Esophagus muscularis mucosa (tissue), 4 donors: ENCODE data around the gene DRC7. TPM values are rescaled to one million over a fixed set of nuclear protein-coding genes. Genes with fewer than 3 reads are reported as not detected.

Experiments used
- DNase-seq: peaks from one replicate; pipeline ENCODE4 v3.0.0-alpha.2; 2017; ENCODE audit errors: extremely low spot score
- H3K27ac ChIP-seq, 4 donors: fragments of 200-600 bp; sonication (generic); replicated peaks in 1 of 4; 1 replicate in 3 of 4; 2 replicates in 1 of 4; pipeline ENCODE4 v1.5.1; 2016 to 2019; ENCODE audit warnings: mild to moderate bottlenecking in 1 of 4
- H3K27me3 ChIP-seq, 4 donors: fragments of 200-600 bp; sonication (generic); one replicate each; pipeline versions ENCODE4 v1.5.1 to v1.6.0; 2016 to 2019
- H3K36me3 ChIP-seq, 4 donors: fragments of 200-600 bp; sonication (generic); one replicate each; pipeline ENCODE4 v1.5.1; 2016 to 2019
- H3K4me1 ChIP-seq, 4 donors: fragments of 200-600 bp; sonication (generic); one replicate each; pipeline ENCODE4 v1.5.1; 2016 to 2019
- H3K4me3 ChIP-seq, 4 donors: fragments of 200-600 bp; sonication (generic); 1 replicate in 2 of 4; 2 replicates in 2 of 4; pipeline ENCODE4 v1.5.1; 2016 to 2019; ENCODE audit warnings: mild to moderate bottlenecking in 4 of 4, moderate library complexity in 1 of 4
- H3K9me3 ChIP-seq, 4 donors: fragments of 200-600 bp; sonication (generic); 1 replicate in 3 of 4; 2 replicates in 1 of 4; pipeline ENCODE4 v1.5.1; 2016 to 2019
- CTCF ChIP-seq, 3 experiments: fragments of 200-600 bp in 2 of 3; fragments of 450-650 bp in 1 of 3; sonication (generic) in 2 of 3; IDR thresholded peaks; one replicate each; pipeline ENCODE4 v1.5.1; 2017 to 2019; ENCODE audit warnings: antibody characterized with exemption in 3 of 3, mild to moderate bottlenecking in 2 of 3, moderate library complexity in 1 of 3
- EP300 ChIP-seq: sonication (generic); formaldehyde crosslinking; IDR thresholded peaks from one replicate; pipeline ENCODE4 v1.6.1; 2017; ENCODE audit warnings: antibody characterized with exemption
- POLR2A ChIP-seq: fragments of 450-650 bp; IDR thresholded peaks from one replicate; pipeline ENCODE4 v1.6.1; 2017; ENCODE audit warnings: antibody characterized with exemption, moderate library complexity, mild to moderate bottlenecking, low read depth
- POLR2AphosphoS5 ChIP-seq, 2 donors: sonication (generic); formaldehyde crosslinking; IDR thresholded peaks; one replicate each; pipeline ENCODE4 v1.6.1; 2017; ENCODE audit warnings: antibody characterized with exemption in 2 of 2
- WGBS: methylation state at CpG from one replicate; pipeline ENCODE4 v1.1.5; 2018; 5-methylcytosine and 5-hydroxymethylcytosine counted together
- intact Hi-C: fragments of 100-400 bp; cut with DNase I; formaldehyde crosslinking; loops from one replicate; pipeline ENCODE4 v1.15.1; 2023
- total RNA-seq, 4 donors: library from RNA; depleted of rRNA; stranded (reverse); fragments of >200 nt; gene quantifications; one replicate each; pipeline versions ENCODE4 v1.1.0 to v1.2.1, GENCODE V29; 2016

Gene DRC7
- total RNA-seq, 4 donors from 2014 or later: under 0.01 to 0.17 TPM; not detected in 2

GRCh38 chr16:57749856-57750452, 55.3 kb downstream of the DRC7 start:
- Histone ChIP-seq H3K4me1 (no peaks in the 10 kb centered on the region), H3K9me3 (no peaks in the 10 kb centered on the region), H3K27me3 (no peaks in the 10 kb centered on the region), H3K4me3 (no peak overlapping the region), H3K27ac (no peak overlapping the region), H3K36me3 (peaks cover 4 to 73% (median 59%) of the 10 kb centered on the region in 4 donors)
- 98% methylated on average over 5 of the region's 5 CpGs for WGBS
- intact Hi-C loops: no loop called here
- no peak for TF ChIP-seq POLR2AphosphoS5 (IDR thresholded peaks at IDR 0.05)
- no peak for TF ChIP-seq CTCF (IDR thresholded peaks at IDR 0.05)
- no peak for TF ChIP-seq EP300
- no peak for TF ChIP-seq POLR2A
- DNase-seq: no peak

- Histone ChIP-seq H3K27me3 (no peaks in the 10 kb centered on the region), H3K36me3 (peaks cover 4 to 82% (median 66%) of the 10 kb centered on the region in 4 donors)
- no peak for TF ChIP-seq CTCF (IDR thresholded peaks at IDR 0.05)
- no peak for TF ChIP-seq EP300
- TF ChIP-seq POLR2AphosphoS5 (IDR thresholded peaks at IDR 0.05): no peak
- TF ChIP-seq POLR2A: no peak
Measured at GRCh38 chr16:57750796-57751538, 56.4 kb downstream of the DRC7 start.

GRCh38 chr16:57751539-57752202, 57.1 kb downstream of the DRC7 start:
- H3K36me3 ChIP-seq: peaks cover 4 to 83% (median 73%) of the 10 kb centered on the region in 4 donors
- intact Hi-C loops: no loop called here
- no peak overlapping the region for H3K27ac ChIP-seq
- no peaks in the 10 kb centered on the region for H3K9me3 ChIP-seq
- TF ChIP-seq EP300 (no peak), CTCF (IDR thresholded peaks at IDR 0.05) (no peak), POLR2AphosphoS5 (IDR thresholded peaks at IDR 0.05) (no peak)
- WGBS: 79% methylated on average over 13 of the region's 26 CpGs
- H3K4me3 ChIP-seq: no peak overlapping the region
- no peaks in the 10 kb centered on the region for H3K27me3 ChIP-seq
- no peaks in the 10 kb centered on the region for H3K4me1 ChIP-seq
- no peak for DNase-seq

More at GRCh38 chr16:57750796-57751538, 56.4 kb downstream of the DRC7 start:
- Histone ChIP-seq H3K9me3 (no peaks in the 10 kb centered on the region), H3K27ac (no peak overlapping the region), H3K4me3 (no peak overlapping the region), H3K4me1 (no peaks in the 10 kb centered on the region)
- intact Hi-C loops: no loop called here
- no peak for DNase-seq
- WGBS: 92% methylated on average over 22 of the region's 24 CpGs

- Histone ChIP-seq H3K4me3 (no peak overlapping the region), H3K9me3 (no peaks in the 10 kb centered on the region), H3K27ac (no peak overlapping the region), H3K36me3 (peaks cover 4 to 80% (median 71%) of the 10 kb centered on the region in 4 donors), H3K27me3 (no peaks in the 10 kb centered on the region), H3K4me1 (peaks cover 0 to 4% (median 2%) of the 10 kb centered on the region in 4 donors)
- no peak for TF ChIP-seq POLR2A
- TF ChIP-seq POLR2AphosphoS5 (IDR thresholded peaks at IDR 0.05): no peak
- no peak for TF ChIP-seq CTCF (IDR thresholded peaks at IDR 0.05)
- TF ChIP-seq EP300: no peak
- no peak for DNase-seq
- 93% methylated on average over 5 of the region's 6 CpGs for WGBS
- intact Hi-C loops: no loop called here
Measured at GRCh38 chr16:57752203-57752580, 57.6 kb downstream of the DRC7 start.
